AG04449 (cell line): Measurements from ENCODE around the gene CHRNB2.
A peak's percentile ranks its signal among the peaks of the same experiment; 100 is the strongest.

Source experiments
- CTCF ChIA-PET: fragments of 350-600 bp; formaldehyde crosslinking; extraction: SDS; loops from one replicate; lab custom pipeline; 2021; ENCODE audit warnings: antibody characterized with exemption; lab: Yijun Ruan, JAX
- POLR2A ChIA-PET: fragments of 400-600, 350-600 bp; formaldehyde crosslinking; extraction: SDS; loops from one replicate; lab custom pipeline; 2020; ENCODE audit warnings: antibody characterized with exemption, inconsistent platforms; lab: Yijun Ruan, JAX
- DNase-seq: peaks from one replicate; pipeline ENCODE4 v3.0.0-alpha.2; 2010; ENCODE audit warnings: low read depth, low spot score
- H3K4me3 ChIP-seq: 2 replicates; pipeline ENCODE4 v1.5.1; 2011; ENCODE audit warnings: low read depth, mild to moderate bottlenecking, control low read depth, low read length
- CTCF ChIP-seq: IDR thresholded peaks from one replicate; pipeline ENCODE4 v1.5.1; 2011; ENCODE audit warnings: mild to moderate bottlenecking, moderate library complexity, low read length, control low read depth, inconsistent platforms; ENCODE audit not compliant: insufficient read depth; ENCODE audit errors: missing control alignments

The CHRNB2 gene

GRCh38 chr1:154598871-154599635 is 31.5 kb downstream of the CHRNB2 start:
- no peak overlapping the region for H3K4me3 ChIP-seq
- no peak for TF ChIP-seq CTCF
- CTCF ChIA-PET = interaction anchor here (1.0 to 1.9 kb wide), 4 partner anchors 70 to 486 kb away, joined by 3 to 4 read pairs (median 4); no protein-coding TSS in a partner anchor
- POLR2A ChIA-PET = no interaction called here
- no peak for DNase-seq

- CTCF ChIA-PET = interaction anchor here (1.0 to 1.9 kb wide), 4 partner anchors 70 to 486 kb away, joined by 3 to 4 read pairs (median 4); no protein-coding TSS in a partner anchor
- H3K4me3 ChIP-seq = no peak overlapping the region
- no peak for TF ChIP-seq CTCF
- POLR2A ChIA-PET = no interaction called here
- no peak for DNase-seq
These were observed 32.1 kb downstream of the CHRNB2 start for GRCh38 chr1:154599658-154600057.

GRCh38 chr1:154603317-154603716 is 35.7 kb downstream of the CHRNB2 start:
- POLR2A ChIA-PET = no interaction called here

GRCh38 chr1:154605534-154605933 is 38.0 kb downstream of the CHRNB2 start:
- TF ChIP-seq CTCF = no peak
- H3K4me3 ChIP-seq = no peak overlapping the region
- CTCF ChIA-PET = interaction anchor here (1.1 to 2.7 kb wide), 9 partner anchors 10 to 439 kb away, joined by 3 to 13 read pairs (median 4); no protein-coding TSS in a partner anchor
- DNase-seq = no peak
- POLR2A ChIA-PET = interaction anchor here (0.8 to 1.5 kb wide), 2 partner anchors 17 to 22 kb away, joined by 3 read pairs; no protein-coding TSS in a partner anchor

More at GRCh38 chr1:154603317-154603716, 35.7 kb downstream of the CHRNB2 start:
- CTCF ChIA-PET = interaction anchor here (1.4 to 2.4 kb wide), 2 partner anchors 44 to 275 kb away, joined by 5 to 13 read pairs; no protein-coding TSS in a partner anchor
- no peak for TF ChIP-seq CTCF
- no peak for DNase-seq
- H3K4me3 ChIP-seq = no peak overlapping the region

- no peak for TF ChIP-seq CTCF
- POLR2A ChIA-PET = no interaction called here
- DNase-seq = no peak
- CTCF ChIA-PET = interaction anchor here (1.3 kb wide), 2 partner anchors 20 to 51 kb away, joined by 3 read pairs; no protein-coding TSS in a partner anchor
- H3K4me3 ChIP-seq = peak overlapping the region; percentile 83
These were observed 39.6 kb downstream of the CHRNB2 start for GRCh38 chr1:154607106-154607608.
